NCI-H2171 treated with DMSO at 0.1 percent for 48 hours (cell line): ENCODE data around the gene ZC3H14.

Experiments
- DNase-seq: peaks from one replicate; lab custom pipeline; 2025; lab: John Stamatoyannopoulos, UW

Gene ZC3H14

GRCh38 chr14:88611878-88612277 lies 49.0 kb downstream of the ZC3H14 start:
- no peak for DNase-seq

GRCh38 chr14:88612981-88613380 lies 50.1 kb downstream of the ZC3H14 start:
- peak; percentile 54 for DNase-seq

DNA sequence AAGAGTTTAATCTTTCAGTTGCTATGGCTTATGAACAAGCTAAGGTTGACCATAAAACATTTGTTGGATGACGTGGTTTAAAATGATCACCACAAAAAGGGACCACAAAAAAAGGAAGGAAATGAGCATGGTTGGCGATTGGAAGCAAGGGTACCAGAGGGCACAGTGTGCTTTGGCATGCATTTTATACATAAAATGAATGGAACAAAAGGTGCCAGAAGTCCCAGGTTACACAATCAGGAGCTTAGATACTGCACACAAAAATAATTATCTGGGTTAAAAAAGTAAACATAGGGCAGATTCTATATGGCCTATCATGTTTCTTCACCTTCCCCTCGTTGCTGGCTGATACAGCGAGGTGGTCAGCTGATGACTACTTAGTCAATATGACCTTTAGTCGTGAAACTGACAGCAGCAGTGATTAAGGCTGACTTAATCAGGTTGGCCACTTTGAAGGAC lies 50.7 kb downstream of the ZC3H14 start:
- DNase-seq, result no peak

- DNase-seq, result no peak
Observed at GRCh38 chr14:88614218-88614907, 51.5 kb downstream of the ZC3H14 start.

DNA sequence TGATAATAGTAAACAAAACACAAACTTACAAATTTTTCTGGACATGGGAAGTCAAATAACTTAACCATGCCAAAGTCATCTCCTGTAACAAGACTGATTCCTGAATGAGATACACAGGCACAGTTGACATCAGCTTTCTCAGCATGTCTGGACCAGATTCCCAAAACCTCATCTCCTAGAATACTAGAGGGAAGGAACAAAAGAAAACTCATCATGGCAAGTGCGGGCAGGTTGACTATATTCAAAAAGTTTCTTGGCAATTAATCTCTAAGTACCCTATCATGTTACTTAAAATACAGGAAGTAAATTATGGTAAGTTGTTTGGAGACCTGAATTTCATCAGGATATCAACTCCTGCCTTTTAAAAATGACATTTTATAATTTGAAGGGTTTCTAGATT lies 53.9 kb downstream of the ZC3H14 start:
- DNase-seq, result peak; percentile 23

DNA sequence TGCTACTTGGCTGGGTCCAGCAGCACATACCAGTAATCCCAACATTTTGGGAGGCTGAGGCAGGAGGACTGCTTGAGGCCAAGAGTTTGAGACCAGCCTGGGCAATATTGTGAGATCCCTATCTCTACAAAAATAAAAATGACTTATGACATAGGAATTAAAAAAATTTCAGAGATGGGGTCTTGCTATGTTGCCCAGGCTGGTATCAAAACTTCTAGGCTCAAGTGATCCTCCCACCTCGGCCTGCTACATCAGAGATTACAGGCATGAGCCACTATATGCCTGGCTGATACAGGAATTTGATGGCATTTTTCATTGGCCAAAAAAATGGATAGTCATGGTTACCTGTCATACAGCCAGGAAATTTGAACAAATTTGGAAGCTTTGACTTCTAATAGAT lies 54.6 kb downstream of the ZC3H14 start:
- no peak for DNase-seq

DNA sequence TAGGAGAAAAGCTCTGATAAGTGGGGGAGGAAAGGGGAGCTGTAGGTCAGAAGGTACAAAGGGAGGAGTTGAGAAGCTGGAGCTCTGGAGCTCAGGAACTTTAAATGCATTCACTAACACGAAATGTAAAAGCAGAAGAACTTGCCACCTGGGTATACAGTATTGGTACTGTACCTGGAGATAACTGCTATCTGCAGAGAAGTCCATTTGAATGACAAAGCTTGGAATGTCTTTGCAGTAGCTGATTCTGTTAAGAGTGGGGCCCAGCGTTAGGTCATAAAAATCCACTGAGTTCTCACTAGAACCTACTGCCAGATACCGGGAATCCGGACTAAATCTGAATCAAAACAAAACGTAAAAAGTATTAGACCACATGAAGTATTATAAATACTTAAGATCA lies 55.6 kb downstream of the ZC3H14 start:
- DNase-seq, result no peak

GRCh38 chr14:88621100-88621499 lies 58.3 kb downstream of the ZC3H14 start:
- DNase-seq, result no peak

DNA sequence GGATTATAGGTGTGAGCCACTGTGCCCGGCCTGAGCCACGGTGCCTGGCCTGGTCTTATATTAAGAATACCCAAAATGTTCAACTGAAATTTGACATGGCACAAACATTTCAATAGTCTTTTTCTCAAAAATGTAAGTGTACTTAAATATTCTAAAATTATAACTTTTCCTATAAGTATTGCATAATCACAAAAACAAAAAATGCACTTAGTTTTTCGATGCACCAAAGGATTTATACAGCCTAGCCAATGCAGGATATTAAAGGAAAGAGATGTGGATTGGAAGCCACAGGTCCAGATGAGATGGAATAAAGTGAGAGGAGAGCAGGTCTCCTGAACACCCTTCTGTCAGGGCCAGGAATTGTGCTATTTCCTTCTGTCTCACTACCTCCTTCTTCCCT lies 62.8 kb downstream of the ZC3H14 start:
- DNase-seq, result no peak

DNA sequence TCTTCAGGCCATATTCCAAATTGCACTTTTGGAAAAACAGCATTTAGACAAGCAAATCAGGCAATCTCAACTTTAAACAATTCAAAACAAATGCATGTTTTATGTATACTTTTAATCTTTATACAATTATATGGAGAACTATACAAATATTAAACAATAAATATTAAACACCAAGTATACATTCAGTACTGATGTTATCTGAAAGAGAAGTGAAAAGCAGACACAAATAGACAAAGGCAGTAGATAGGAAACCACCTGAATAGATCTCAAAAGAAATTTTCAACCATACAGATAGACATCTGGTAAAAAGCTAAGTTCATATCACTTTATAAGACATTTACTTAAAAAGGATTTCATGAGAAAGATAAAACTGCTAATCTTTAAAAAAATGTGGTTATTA lies 65.2 kb downstream of the ZC3H14 start:
- no peak for DNase-seq

DNA sequence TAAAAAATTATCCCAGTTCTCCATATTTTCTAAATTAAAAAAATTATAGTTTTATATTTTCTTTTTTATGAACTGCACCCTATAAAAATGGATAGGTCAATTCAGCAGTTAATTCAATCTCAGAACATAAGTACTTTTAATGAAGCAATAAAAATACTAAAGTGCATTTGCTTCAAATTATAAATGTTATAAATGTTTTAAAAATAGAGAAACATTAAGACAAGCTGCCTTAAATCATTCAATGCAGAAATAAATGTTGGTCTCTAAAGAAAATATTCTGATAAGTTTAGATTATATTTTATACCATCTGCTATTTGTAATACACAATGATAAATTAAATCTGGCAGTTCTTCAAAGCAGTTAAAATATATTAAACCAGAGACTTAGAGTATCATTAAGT lies 65.6 kb downstream of the ZC3H14 start:
- no peak for DNase-seq

GRCh38 chr14:88630565-88630964 lies 67.7 kb downstream of the ZC3H14 start:
- DNase-seq, result no peak

DNA sequence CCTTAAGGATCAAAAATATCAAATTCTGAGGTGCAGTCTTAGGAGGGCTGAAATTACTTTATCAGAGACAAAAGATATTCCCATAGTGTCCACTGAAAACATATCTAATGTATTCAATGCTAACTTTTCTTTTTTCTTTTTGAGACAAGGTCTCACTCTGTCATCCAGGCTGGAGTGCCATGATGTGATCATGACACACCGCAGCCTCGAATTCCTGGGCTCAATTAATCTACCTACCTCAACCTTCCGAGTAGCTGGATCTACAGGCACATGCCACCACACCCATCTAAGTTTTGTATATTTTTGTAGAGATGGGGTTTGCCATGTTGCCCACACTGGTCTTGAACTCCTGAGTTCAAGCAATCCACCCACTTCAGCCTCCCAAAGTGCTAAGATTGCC lies 68.3 kb downstream of the ZC3H14 start:
- DNase-seq, result no peak

GRCh38 chr14:88632512-88632911 lies 69.7 kb downstream of the ZC3H14 start:
- DNase-seq, result no peak

GRCh38 chr14:88639221-88639620 lies 76.4 kb downstream of the ZC3H14 start:
- no peak for DNase-seq

GRCh38 chr14:88660056-88660455 lies 97.2 kb downstream of the ZC3H14 start:
- no peak for DNase-seq

DNA sequence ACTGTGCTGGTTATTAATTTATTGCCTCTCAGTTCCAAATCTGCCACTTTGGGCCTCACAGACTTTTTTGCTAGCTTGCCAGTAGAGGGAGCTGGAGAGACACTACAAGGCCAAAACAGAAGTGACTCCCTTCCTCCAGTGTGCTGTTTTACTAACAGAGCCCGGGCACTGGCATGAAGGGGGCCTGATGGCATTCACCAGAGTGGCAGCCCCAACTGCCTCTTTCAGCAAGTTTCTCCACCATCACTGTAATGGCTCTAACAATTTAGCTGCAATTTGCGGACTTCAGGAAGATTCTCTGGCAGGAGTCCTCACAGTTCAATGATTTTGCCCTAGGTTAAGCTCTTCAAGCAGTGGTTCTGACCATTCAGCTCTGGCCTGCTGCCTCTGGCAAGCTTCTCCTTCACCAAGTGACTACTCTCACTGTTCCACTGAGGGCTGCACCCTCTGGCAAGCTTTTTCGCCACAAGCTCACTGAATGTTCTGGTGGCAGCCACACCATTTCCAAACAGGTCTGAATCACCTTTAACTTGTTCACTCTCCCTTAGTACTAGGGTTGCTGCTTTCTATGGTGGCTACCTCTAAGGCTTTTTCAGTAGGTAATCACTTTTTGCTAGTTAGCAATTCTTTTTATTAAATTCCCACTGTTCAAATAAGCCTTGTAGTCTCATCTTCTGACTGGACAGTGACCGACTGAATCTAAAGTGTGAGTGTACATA lies 104.9 kb downstream of the ZC3H14 start:
- peak; percentile 80 for DNase-seq

GRCh38 chr14:88668448-88669116 lies 105.7 kb downstream of the ZC3H14 start:
- DNase-seq, result no peak

DNA sequence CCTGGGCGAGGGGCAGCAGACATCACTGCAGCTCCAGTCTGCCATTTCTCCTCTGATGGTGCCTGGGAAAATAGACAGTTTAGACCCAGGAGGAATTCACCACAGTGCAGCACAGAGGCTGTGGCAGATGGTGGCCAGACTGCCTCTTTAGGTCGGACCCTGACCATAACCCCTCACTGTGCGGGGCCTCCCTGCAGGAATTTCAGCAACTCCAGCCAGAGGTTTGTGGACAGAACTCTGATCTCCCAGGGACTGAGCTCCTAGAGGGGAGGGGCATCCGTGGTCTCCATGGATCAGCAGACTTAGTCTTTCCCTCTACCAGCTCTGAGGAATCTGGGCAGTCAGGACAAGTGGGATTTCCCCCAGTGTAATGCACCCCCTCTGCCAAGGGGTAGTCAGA lies 106.5 kb downstream of the ZC3H14 start:
- no peak for DNase-seq
